Activated CD4-positive, alpha-beta memory T cell treated with anti-CD3 and anti-CD28 coated beads, Interleukin-2, amount 10 ng/mL, durations not matched to agents 7 days and 5 days (primary cell): ENCODE results near the gene DDI2. TPM values are rescaled to one million over a fixed set of nuclear protein-coding genes. Genes with fewer than 3 reads are reported as not detected.
"Not testable (repeated sequence)": the region's sequence is repeated elsewhere in the genome, so short reads cannot be mapped to it uniquely, and the experiment has no call there.

Source experiments
- CTCF ChIA-PET: fragments of 350-600 bp; sonication (Branson Sonifier 250); formaldehyde crosslinking; loops from one replicate; lab custom pipeline; 2021; ENCODE audit warnings: antibody characterized with exemption, inconsistent platforms; lab: Charles Lee
- POLR2A ChIA-PET: fragments of 350-600 bp; sonication (Branson Sonifier 250); formaldehyde crosslinking; loops from one replicate; lab custom pipeline; 2021; ENCODE audit warnings: antibody characterized with exemption; lab: Charles Lee
- DNase-seq: peaks from one replicate; pipeline ENCODE4 v3.0.0-alpha.2; 2020
- H3K27ac Mint-ChIP-seq: one replicate; pipeline ENCODE4 v1.8.0; 2021; ENCODE audit warnings: mild to moderate bottlenecking, mixed read lengths
- H3K27me3 Mint-ChIP-seq: one replicate; pipeline ENCODE4 v1.8.0; 2021; ENCODE audit warnings: mixed read lengths
- H3K36me3 Mint-ChIP-seq: one replicate; pipeline ENCODE4 v1.8.0; 2021; ENCODE audit warnings: low read depth, mixed read lengths
- H3K4me1 Mint-ChIP-seq: one replicate; pipeline ENCODE4 v1.8.0; 2021; ENCODE audit warnings: mixed read lengths
- H3K4me3 Mint-ChIP-seq: one replicate; pipeline ENCODE4 v1.8.0; 2021; ENCODE audit warnings: mild to moderate bottlenecking, mixed read lengths
- H3K9me3 Mint-ChIP-seq: one replicate; pipeline ENCODE4 v1.8.0; 2021; ENCODE audit warnings: mixed read lengths
- total RNA-seq, 2 experiments: library from RNA; stranded (reverse); gene quantifications; one replicate each; pipeline ENCODE4 v1.2.3, GENCODE V29; 2021

The DDI2 gene
- total RNA-seq, 2 experiments from 2014 or later, result 30.5 to 32.7 TPM

DNA sequence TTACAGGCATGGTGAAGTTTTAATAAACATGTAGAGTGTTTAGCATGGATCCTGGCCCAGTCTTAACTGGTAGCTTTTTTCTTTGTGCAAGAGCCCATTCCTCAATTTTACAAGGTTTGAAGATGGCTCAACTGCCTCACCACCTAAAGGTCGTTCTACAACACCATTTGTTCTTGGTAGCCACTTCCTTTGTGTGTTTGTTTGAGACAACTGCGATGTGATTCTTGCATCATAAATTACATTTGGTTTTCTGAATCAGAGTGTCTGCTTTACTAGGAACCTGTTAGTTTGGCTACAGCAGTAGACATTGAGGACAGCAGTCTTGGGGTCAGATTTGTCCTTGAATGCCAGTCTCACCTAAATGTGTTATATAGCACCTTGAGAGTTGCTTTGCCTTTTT, 70.2 kb downstream of the DDI2 start:
- Mint-ChIP-seq H3K4me3 (no peak overlapping the region), H3K4me1 (peaks cover 34% of the 10 kb centered on the region), H3K27ac (no peak overlapping the region), H3K27me3 (no peaks in the 10 kb centered on the region), H3K36me3 (peaks cover 17% of the 10 kb centered on the region), H3K9me3 (no peaks in the 10 kb centered on the region)
- POLR2A ChIA-PET, result interaction anchor here (5.1 kb wide), 1 partner anchor 9 kb away, joined by 49 read pairs; no protein-coding TSS in a partner anchor
- CTCF ChIA-PET, result no interaction called here
- DNase-seq, result no peak

DNA sequence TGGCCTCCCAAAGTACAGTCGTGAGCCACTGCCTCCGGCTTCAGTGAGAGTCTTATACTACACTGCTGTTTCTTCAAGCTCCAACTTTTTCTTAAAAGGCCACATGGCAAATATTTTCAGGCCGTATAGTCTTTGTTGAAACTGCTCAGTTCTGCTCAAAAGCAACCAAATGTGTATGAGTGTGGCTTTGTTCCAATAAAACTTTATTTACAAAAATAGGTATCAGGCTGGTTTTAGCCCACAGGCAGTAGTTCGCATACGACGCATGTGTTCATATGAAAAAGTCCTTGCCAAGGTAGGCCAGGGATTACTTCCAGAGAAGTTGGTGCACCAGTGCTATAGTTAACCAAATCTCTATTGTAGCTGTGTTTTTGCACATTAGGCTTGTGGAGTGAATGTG, 73.1 kb downstream of the DDI2 start:
- Mint-ChIP-seq H3K27me3 (no peaks in the 10 kb centered on the region), H3K36me3 (peaks cover 18% of the 10 kb centered on the region), H3K4me3 (no peak overlapping the region), H3K27ac (no peak overlapping the region), H3K9me3 (no peaks in the 10 kb centered on the region), H3K4me1 (peaks cover 28% of the 10 kb centered on the region)
- DNase-seq, result no peak
- ChIA-PET CTCF (interaction anchor here (1.2 kb wide), 1 partner anchor 34 kb away, joined by 3 read pairs; no protein-coding TSS in a partner anchor), POLR2A (interaction anchor here (0.9 kb wide), 1 partner anchor 18 kb away, joined by 3 read pairs; no protein-coding TSS in a partner anchor)

DNA sequence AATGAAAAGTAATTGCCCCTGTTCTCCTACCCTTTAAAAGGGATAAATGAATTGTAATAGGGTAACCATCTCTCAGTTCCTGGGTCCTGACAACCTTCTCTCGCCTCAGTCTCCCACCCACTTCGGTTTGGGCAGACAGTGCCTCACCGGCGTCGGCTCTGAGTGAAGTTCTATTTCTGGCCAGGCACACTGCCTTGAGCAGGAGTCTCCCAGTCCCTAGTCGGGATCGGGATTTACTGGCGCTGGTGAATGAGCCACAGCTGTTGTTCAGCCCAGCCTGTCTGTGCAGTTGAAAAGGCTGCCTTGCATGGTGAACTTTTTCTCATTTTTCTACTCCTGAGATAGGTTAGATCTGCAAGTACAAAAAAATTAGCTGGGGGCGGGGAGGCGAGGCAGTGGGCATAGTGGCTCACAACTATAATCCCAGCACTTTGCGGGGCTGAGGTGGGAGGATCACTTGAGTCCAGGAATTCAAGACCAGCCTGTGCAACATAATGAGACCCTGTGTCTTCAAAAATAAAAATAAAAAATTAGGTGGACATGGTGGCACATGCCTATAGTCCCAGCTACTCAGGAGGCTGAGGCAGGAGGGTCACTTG, 74.3 kb downstream of the DDI2 start:
- no peaks in the 10 kb centered on the region for H3K9me3 Mint-ChIP-seq
- ChIA-PET POLR2A (interaction anchor here (1.6 kb wide), 1 partner anchor 74 kb away, joined by 4 read pairs; no protein-coding TSS in a partner anchor), CTCF (interaction anchor here (1.2 kb wide), 1 partner anchor 36 kb away, joined by 3 read pairs; no protein-coding TSS in a partner anchor)
- H3K4me3 Mint-ChIP-seq, result no peak overlapping the region
- peaks cover 19% of the 10 kb centered on the region for H3K36me3 Mint-ChIP-seq
- no peaks in the 10 kb centered on the region for H3K27me3 Mint-ChIP-seq
- no peak overlapping the region for H3K27ac Mint-ChIP-seq
- peaks cover 20% of the 10 kb centered on the region for H3K4me1 Mint-ChIP-seq
- no peak for DNase-seq

DNA sequence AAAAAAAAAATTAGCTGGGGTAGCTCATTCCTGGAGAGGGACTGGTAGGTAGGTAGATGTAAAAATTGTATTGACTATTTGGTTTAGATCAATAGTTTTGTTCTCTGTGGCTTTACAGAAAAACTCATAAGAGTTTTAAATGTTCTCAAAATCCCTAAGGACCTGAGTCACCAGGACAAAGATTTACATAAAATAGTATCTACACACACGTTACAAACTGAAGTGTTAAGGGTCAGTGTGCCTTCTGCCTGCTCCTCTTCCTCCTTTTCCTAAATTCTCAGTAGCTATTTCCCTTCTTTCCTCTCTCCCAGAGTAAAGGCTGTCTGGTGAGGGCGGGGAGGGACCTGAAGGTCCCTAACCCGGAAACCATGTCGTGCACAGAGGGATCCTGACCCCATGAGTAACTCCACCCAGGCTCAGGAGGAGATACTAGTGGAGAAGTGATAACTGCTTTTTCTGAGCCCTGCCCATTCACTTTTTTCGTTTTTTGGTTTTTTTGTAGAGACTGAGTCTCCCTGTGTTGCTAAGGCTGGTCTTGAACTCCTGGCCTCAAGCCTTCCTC, 74.9 kb downstream of the DDI2 start:
- no peaks in the 10 kb centered on the region for H3K9me3 Mint-ChIP-seq
- no peak overlapping the region for H3K4me3 Mint-ChIP-seq
- H3K27me3 Mint-ChIP-seq, result no peaks in the 10 kb centered on the region
- H3K4me1 Mint-ChIP-seq, result peaks cover 24% of the 10 kb centered on the region
- peaks cover 23% of the 10 kb centered on the region for H3K36me3 Mint-ChIP-seq
- H3K27ac Mint-ChIP-seq, result no peak overlapping the region
- no peak for DNase-seq
- POLR2A ChIA-PET, result interaction anchor here (1.6 kb wide), 1 partner anchor 75 kb away, joined by 4 read pairs; no protein-coding TSS in a partner anchor
- CTCF ChIA-PET, result no interaction called here

DNA sequence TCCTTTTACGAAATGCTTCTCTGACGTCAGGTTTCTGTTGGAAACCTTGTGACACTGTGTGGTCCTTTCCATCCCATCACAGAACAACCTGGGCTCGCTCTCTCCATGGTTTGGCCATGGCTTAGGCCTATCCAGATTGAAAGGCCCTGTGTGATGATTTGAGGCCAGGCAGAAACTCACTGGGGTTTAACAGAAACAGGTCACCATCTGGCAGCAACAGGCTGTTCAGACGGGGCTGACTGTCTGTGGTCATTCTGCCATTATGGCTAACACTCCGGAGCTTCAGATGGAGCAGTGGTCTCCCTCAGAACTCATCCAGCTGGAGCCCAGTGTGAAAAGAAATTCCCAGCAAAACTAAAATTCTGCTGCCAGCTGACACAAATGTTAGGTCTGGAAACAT, 76.1 kb downstream of the DDI2 start:
- peaks cover 24% of the 10 kb centered on the region for H3K4me1 Mint-ChIP-seq
- H3K27me3 Mint-ChIP-seq, result no peaks in the 10 kb centered on the region
- H3K9me3 Mint-ChIP-seq, result no peaks in the 10 kb centered on the region
- CTCF ChIA-PET, result no interaction called here
- DNase-seq, result no peak
- H3K4me3 Mint-ChIP-seq, result no peak overlapping the region
- H3K27ac Mint-ChIP-seq, result no peak overlapping the region
- H3K36me3 Mint-ChIP-seq, result peaks cover 18% of the 10 kb centered on the region
- POLR2A ChIA-PET, result interaction anchor here (1.1 kb wide), 1 partner anchor 13 kb away, joined by 4 read pairs; no protein-coding TSS in a partner anchor

DNA sequence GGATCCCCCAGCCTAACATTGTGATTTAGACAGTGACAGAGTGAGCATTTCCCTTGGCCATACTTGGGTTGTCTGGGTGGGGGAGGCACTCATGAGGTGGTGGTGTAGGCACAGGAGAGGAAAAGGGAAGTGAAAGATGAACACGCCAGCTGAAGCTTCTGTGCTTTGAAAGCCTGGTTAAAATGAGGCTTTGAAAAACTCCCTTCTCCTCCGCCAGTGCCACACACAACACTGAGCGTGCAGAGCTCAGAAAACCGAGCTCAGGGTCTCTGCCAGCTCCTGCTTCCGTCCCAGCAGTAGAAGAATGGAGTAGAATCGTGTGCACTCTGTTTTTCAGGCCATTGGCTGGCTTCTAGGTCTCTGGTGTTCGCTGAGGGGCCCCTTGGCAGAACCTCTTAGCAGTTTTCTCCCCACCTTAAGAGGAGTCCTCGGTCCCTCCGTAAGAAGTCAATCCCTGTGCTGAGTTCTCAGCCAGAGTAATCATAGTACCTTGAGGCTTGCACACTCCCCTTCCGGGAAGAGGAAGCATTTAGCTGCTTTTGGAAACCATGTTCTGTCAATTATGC, 79.8 kb downstream of the DDI2 start:
- peak; percentile 43 for DNase-seq
- peak overlapping the region; percentile 97 for H3K27ac Mint-ChIP-seq
- H3K4me3 Mint-ChIP-seq, result peak overlapping the region; percentile 64
- CTCF ChIA-PET, result interaction anchor here (0.7 to 1.7 kb wide), 5 partner anchors 12 to 118 kb away, joined by 4 to 5 read pairs (median 4); no protein-coding TSS in a partner anchor
- no peaks in the 10 kb centered on the region for H3K9me3 Mint-ChIP-seq
- H3K4me1 Mint-ChIP-seq, result peaks cover 23% of the 10 kb centered on the region
- POLR2A ChIA-PET, result interaction anchor here (0.7 to 4.3 kb wide), 10 partner anchors 10 to 139 kb away, joined by 3 to 49 read pairs (median 4); partner anchors contain the start of gene PLEKHM2
- peaks cover 17% of the 10 kb centered on the region for H3K36me3 Mint-ChIP-seq
- no peaks in the 10 kb centered on the region for H3K27me3 Mint-ChIP-seq

DNA sequence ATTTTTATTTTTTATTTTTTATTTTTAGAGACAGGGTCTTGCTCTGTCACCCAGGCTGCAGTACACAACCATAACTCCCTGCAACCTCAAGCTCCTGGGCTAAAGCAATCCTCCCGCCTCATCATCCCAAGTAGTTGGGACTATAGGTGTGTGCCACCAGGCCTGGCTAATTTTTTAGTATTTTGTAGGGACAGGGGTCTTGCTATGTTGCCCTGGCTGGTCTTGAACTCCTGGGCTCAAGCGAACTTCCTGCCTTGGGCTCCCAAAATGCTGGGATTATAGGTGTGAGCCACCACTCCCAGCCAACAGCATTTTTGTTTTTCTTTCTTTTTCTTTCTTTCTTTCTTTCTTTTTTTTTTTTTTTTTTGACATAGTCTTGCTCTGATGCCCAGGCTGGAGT, 80.9 kb downstream of the DDI2 start:
- CTCF ChIA-PET, result interaction anchor here (1.2 to 1.7 kb wide), 2 partner anchors 18 to 43 kb away, joined by 4 to 5 read pairs; no protein-coding TSS in a partner anchor
- H3K4me1 Mint-ChIP-seq, result peaks cover 23% of the 10 kb centered on the region
- POLR2A ChIA-PET, result interaction anchor here (0.9 to 4.3 kb wide), 6 partner anchors 12 to 138 kb away, joined by 3 to 49 read pairs (median 4); partner anchors contain the start of gene PLEKHM2
- H3K27me3 Mint-ChIP-seq, result no peaks in the 10 kb centered on the region
- H3K36me3 Mint-ChIP-seq, result peaks cover 17% of the 10 kb centered on the region
- no peaks in the 10 kb centered on the region for H3K9me3 Mint-ChIP-seq
- no peak overlapping the region for H3K27ac Mint-ChIP-seq
- DNase-seq, result no peak
- no peak overlapping the region for H3K4me3 Mint-ChIP-seq

DNA sequence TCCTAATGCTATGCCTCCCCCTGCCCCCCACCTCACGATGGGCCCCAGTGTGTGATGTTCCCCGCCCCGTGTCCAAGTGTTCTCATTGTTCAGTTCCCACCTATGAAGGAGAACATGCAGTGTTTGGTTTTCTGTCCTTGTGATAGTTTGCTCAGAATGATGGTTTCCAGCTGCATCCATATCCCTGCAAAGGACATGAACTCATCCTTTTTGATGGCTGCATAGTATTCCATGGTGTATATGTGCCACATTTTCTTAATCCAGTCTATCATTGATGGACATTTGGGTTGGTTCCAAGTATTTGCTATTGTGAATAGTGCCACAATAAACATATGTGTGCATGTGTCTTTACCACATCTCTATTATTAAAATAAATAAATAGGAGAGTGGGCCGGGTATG, 82.1 kb downstream of the DDI2 start:
- CTCF ChIA-PET, H3K27ac Mint-ChIP-seq, DNase-seq, H3K9me3 Mint-ChIP-seq, H3K27me3 Mint-ChIP-seq, H3K4me3 Mint-ChIP-seq, POLR2A ChIA-PET: not testable (repeated sequence)
- peaks cover 17% of the 10 kb centered on the region for H3K36me3 Mint-ChIP-seq
- H3K4me1 Mint-ChIP-seq, result peaks cover 23% of the 10 kb centered on the region

DNA sequence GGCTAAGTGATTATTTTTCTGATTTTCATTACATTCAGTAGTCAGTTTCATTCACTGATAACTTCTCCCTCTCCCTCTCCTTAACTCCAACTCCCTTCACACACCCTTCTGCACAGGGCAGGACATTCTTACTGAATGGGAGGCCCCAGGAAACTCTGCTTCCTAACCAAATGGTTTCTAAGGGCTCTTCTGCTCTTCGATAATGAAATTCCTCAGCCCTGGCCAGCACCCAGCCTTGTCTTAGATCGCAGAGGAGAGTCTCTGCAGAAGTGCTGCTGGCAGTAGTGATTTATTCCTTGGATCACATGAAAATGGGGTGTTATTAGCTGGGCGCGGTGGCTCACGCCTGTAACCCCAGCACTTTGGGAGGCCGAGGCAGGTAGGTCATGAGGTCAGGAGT, 83.2 kb downstream of the DDI2 start:
- H3K4me3 Mint-ChIP-seq, result no peak overlapping the region
- peaks cover 19% of the 10 kb centered on the region for H3K4me1 Mint-ChIP-seq
- POLR2A ChIA-PET, result no interaction called here
- no peaks in the 10 kb centered on the region for H3K9me3 Mint-ChIP-seq
- peaks cover 16% of the 10 kb centered on the region for H3K36me3 Mint-ChIP-seq
- H3K27ac Mint-ChIP-seq, result no peak overlapping the region
- no peaks in the 10 kb centered on the region for H3K27me3 Mint-ChIP-seq
- CTCF ChIA-PET, result interaction anchor here (1.1 kb wide), 1 partner anchor 97 kb away, joined by 3 read pairs; no protein-coding TSS in a partner anchor
- DNase-seq, result no peak

DNA sequence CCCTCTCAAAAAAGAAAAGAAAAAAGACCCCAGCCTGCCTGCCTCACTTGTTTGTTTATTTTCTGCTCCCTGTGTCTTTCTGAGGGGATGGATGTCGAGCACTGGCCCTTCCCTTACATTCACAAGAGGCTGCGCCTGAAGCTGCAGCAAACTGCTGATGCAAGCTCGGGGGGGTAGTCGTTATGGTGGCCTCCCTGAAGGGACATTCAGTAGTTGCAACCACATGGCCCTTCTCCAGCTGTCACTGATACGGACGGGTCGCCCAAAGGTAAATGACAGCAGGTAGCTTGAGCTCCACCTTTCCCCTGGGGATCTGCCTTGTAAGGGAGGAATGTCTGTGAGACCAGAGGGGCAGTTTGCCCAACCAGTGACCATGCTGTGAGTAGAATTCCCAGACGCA, 84.5 kb downstream of the DDI2 start:
- no peak overlapping the region for H3K4me3 Mint-ChIP-seq
- peaks cover 15% of the 10 kb centered on the region for H3K4me1 Mint-ChIP-seq
- CTCF ChIA-PET, result interaction anchor here (0.6 to 1.1 kb wide), 2 partner anchors 99 to 513 kb away, joined by 3 to 5 read pairs; no protein-coding TSS in a partner anchor
- H3K9me3 Mint-ChIP-seq, result no peaks in the 10 kb centered on the region
- POLR2A ChIA-PET, result no interaction called here
- H3K27ac Mint-ChIP-seq, result no peak overlapping the region
- DNase-seq, result no peak
- H3K27me3 Mint-ChIP-seq, result no peaks in the 10 kb centered on the region
- H3K36me3 Mint-ChIP-seq, result peaks cover 14% of the 10 kb centered on the region

DNA sequence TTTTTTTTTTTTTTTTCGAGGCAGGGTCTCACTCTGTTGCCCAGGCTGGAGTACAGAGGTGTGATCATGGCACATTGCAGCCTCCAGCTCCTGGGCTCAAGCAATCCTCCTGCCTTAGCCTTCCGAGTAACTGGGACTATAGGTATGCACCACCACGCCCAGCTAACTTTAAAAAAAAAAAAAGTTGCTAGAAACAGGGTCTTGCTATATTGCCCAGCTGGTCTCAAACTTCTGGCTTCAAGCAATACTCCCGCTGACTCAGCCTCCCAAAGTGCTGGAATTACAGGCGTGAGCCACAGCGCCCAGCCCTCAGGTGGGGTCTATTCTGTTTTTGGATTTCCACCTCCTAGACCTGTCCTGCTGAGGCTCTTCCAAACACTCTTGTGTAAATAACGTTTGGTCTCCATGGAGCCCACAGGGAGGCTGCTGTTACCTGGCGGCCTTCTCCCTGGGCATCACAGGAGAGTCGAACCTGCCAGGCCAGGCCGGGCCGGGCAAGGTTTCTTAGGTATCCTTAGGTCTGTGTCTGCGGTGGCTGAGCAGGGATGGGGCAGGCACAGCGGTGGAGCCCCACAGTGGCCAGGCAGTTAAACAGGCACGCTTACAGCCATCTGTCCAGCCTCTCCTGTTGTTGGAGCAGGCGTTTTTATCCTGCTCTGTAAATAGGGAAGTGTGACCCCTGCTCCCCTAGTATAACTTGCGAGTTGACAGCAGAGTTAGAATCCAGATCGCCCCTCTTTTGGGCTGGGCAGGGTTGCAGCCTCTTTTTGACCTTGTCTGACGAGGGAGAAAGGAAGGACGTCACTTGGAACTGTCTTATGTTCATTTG, 85.7 kb downstream of the DDI2 start:
- ChIA-PET CTCF (no interaction called here), POLR2A (no interaction called here)
- DNase-seq, result no peak
- Mint-ChIP-seq H3K9me3 (no peaks in the 10 kb centered on the region), H3K27ac (no peak overlapping the region), H3K36me3 (peaks cover 10% of the 10 kb centered on the region), H3K27me3 (no peaks in the 10 kb centered on the region), H3K4me1 (peaks cover 3% of the 10 kb centered on the region), H3K4me3 (no peak overlapping the region)

DNA sequence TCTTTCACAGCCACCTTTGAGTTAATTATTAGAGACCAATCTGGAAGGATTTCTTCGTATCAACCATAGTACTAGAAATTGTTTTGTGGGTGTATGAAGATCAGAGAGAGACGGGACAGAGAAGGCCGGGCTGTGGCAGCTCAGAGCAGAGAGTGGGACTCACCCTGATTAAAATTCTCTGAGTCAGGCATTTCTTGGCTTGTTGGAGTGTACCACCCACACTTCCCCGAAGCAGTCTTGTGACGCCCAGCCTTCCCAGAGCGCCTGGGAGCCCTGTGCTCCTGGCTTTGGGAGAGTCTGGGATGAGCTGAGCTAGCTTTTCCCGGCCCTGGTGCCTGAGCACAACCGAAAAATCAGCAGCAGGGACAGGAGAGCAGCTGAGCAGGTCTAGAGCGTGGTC, 86.3 kb downstream of the DDI2 start:
- DNase-seq, result no peak
- ChIA-PET POLR2A (no interaction called here), CTCF (no interaction called here)
- Mint-ChIP-seq H3K36me3 (peaks cover 10% of the 10 kb centered on the region), H3K27me3 (no peaks in the 10 kb centered on the region), H3K27ac (no peak overlapping the region), H3K4me3 (no peak overlapping the region), H3K9me3 (no peaks in the 10 kb centered on the region), H3K4me1 (peaks cover 2% of the 10 kb centered on the region)
